Activated CD8-positive, alpha-beta T cell treated with anti-CD3 and anti-CD28 coated beads for 36 hours (primary cell): Measurements from ENCODE around the gene TTLL5. TPM values are rescaled to one million over a fixed set of nuclear protein-coding genes. Genes with fewer than 3 reads are reported as not detected.

ENCODE experiments used
- ATAC-seq: fragments of 200-7000 bp; cut with Tn5 transposase; one replicate; pipeline ENCODE4 v1.10.0; 2021; ENCODE audit warnings: mild to moderate bottlenecking, moderate library complexity
- CTCF ChIA-PET: fragments of 350-600 bp; sonication (Branson Sonifier 250); formaldehyde crosslinking; loops from one replicate; lab custom pipeline; 2021; ENCODE audit warnings: antibody characterized with exemption; lab: Charles Lee
- POLR2A ChIA-PET: fragments of 350-600 bp; sonication (Branson Sonifier 250); formaldehyde crosslinking; loops from one replicate; lab custom pipeline; 2021; ENCODE audit warnings: antibody characterized with exemption; lab: Charles Lee
- DNase-seq: peaks from one replicate; pipeline ENCODE4 v3.0.0-alpha.2; 2020
- H3K27ac Mint-ChIP-seq: one replicate; pipeline ENCODE4 v1.8.0; 2021; ENCODE audit warnings: mild to moderate bottlenecking, mixed read lengths
- H3K27me3 Mint-ChIP-seq: one replicate; pipeline ENCODE4 v1.8.0; 2021; ENCODE audit warnings: mixed read lengths
- H3K36me3 Mint-ChIP-seq: one replicate; pipeline ENCODE4 v1.8.0; 2021; ENCODE audit warnings: low read depth, mixed read lengths
- H3K4me1 Mint-ChIP-seq: one replicate; pipeline ENCODE4 v1.8.0; 2021; ENCODE audit warnings: low read depth, mixed read lengths
- H3K4me3 Mint-ChIP-seq: one replicate; pipeline ENCODE4 v1.8.0; 2021; ENCODE audit warnings: mild to moderate bottlenecking, moderate library complexity, mixed read lengths
- H3K9me3 Mint-ChIP-seq: one replicate; pipeline ENCODE4 v1.8.0; 2021; ENCODE audit warnings: mixed read lengths
- CTCF ChIP-seq: fragments of 200-600 bp; IDR thresholded peaks from one replicate; pipeline ENCODE4 v1.8.0; 2022; ENCODE audit warnings: antibody characterized with exemption, mild to moderate bottlenecking
- intact Hi-C: fragments of 100-400 bp; cut with micrococcal nuclease; formaldehyde crosslinking; loops from one replicate; pipeline ENCODE4 v1.10.0; 2022
- total RNA-seq, 2 experiments: library from RNA; stranded (reverse); gene quantifications; one replicate each; pipeline ENCODE4 v1.2.3, GENCODE V29; 2021

TTLL5 gene
- total RNA-seq, 2 experiments from 2014 or later, result 23.6 to 27.2 TPM

- Mint-ChIP-seq H3K27ac (no peak overlapping the region), H3K27me3 (no peaks in the 10 kb centered on the region), H3K4me3 (no peak overlapping the region), H3K9me3 (peaks cover 3% of the 10 kb centered on the region), H3K36me3 (peaks cover 43% of the 10 kb centered on the region), H3K4me1 (no peaks in the 10 kb centered on the region)
- ChIA-PET POLR2A (no interaction called here), CTCF (interaction anchor here (1.3 kb wide), 1 partner anchor 33 kb away, joined by 3 read pairs; no protein-coding TSS in a partner anchor)
- TF ChIP-seq CTCF, result no peak
- DNase-seq (no peak), ATAC-seq (no peak)
- intact Hi-C loops, result no loop called here
Measured at GRCh38 chr14:75742867-75743266, 81.8 kb downstream of the TTLL5 start.

GRCh38 chr14:75747899-75748298 lies 86.9 kb downstream of the TTLL5 start:
- H3K4me1 Mint-ChIP-seq, result no peaks in the 10 kb centered on the region
- no peak for TF ChIP-seq CTCF
- H3K27ac Mint-ChIP-seq, result no peak overlapping the region
- intact Hi-C loops, result no loop called here
- peaks cover 54% of the 10 kb centered on the region for H3K36me3 Mint-ChIP-seq
- POLR2A ChIA-PET, result no interaction called here
- CTCF ChIA-PET, result interaction anchor here (1.2 to 3.9 kb wide), 4 partner anchors 10 to 159 kb away, joined by 3 to 16 read pairs (median 6); no protein-coding TSS in a partner anchor
- no peak overlapping the region for H3K4me3 Mint-ChIP-seq
- peaks cover 3% of the 10 kb centered on the region for H3K9me3 Mint-ChIP-seq
- H3K27me3 Mint-ChIP-seq, result no peaks in the 10 kb centered on the region
- DNase-seq (no peak), ATAC-seq (no peak)

GRCh38 chr14:75748336-75748735 lies 87.3 kb downstream of the TTLL5 start:
- DNase-seq (no peak), ATAC-seq (no peak)
- peaks cover 53% of the 10 kb centered on the region for H3K36me3 Mint-ChIP-seq
- CTCF ChIA-PET, result interaction anchor here (1.4 to 3.9 kb wide), 3 partner anchors 10 to 158 kb away, joined by 4 to 16 read pairs (median 7); no protein-coding TSS in a partner anchor
- H3K4me1 Mint-ChIP-seq, result no peaks in the 10 kb centered on the region
- H3K27ac Mint-ChIP-seq, result no peak overlapping the region
- H3K4me3 Mint-ChIP-seq, result no peak overlapping the region
- peaks cover 3% of the 10 kb centered on the region for H3K9me3 Mint-ChIP-seq
- H3K27me3 Mint-ChIP-seq, result no peaks in the 10 kb centered on the region
- intact Hi-C loops, result no loop called here
- TF ChIP-seq CTCF, result no peak
- POLR2A ChIA-PET, result no interaction called here

GRCh38 chr14:75751296-75751695 lies 90.2 kb downstream of the TTLL5 start:
- no peak overlapping the region for H3K4me3 Mint-ChIP-seq
- peaks cover 3% of the 10 kb centered on the region for H3K9me3 Mint-ChIP-seq
- intact Hi-C loops, result no loop called here
- POLR2A ChIA-PET, result no interaction called here
- DNase-seq, result no peak
- H3K27ac Mint-ChIP-seq, result no peak overlapping the region
- no peaks in the 10 kb centered on the region for H3K27me3 Mint-ChIP-seq
- no peak for TF ChIP-seq CTCF
- no peaks in the 10 kb centered on the region for H3K4me1 Mint-ChIP-seq
- peaks cover 42% of the 10 kb centered on the region for H3K36me3 Mint-ChIP-seq
- CTCF ChIA-PET, result no interaction called here
- no peak for ATAC-seq

GRCh38 chr14:75752086-75752485 lies 91.0 kb downstream of the TTLL5 start:
- no peak for TF ChIP-seq CTCF
- POLR2A ChIA-PET, result no interaction called here
- peaks cover under 1% of the 10 kb centered on the region for H3K9me3 Mint-ChIP-seq
- DNase-seq (no peak), ATAC-seq (no peak)
- H3K4me1 Mint-ChIP-seq, result no peaks in the 10 kb centered on the region
- H3K36me3 Mint-ChIP-seq, result peaks cover 34% of the 10 kb centered on the region
- CTCF ChIA-PET, result no interaction called here
- H3K27me3 Mint-ChIP-seq, result no peaks in the 10 kb centered on the region
- no peak overlapping the region for H3K4me3 Mint-ChIP-seq
- intact Hi-C loops, result no loop called here
- no peak overlapping the region for H3K27ac Mint-ChIP-seq
